ENCODE measurements around the gene EVA1C. TPM values are rescaled to one million over a fixed set of nuclear protein-coding genes. Genes with fewer than 3 reads are reported as not detected.
"Not testable (repeated sequence)": the region's sequence is repeated elsewhere in the genome, so short reads cannot be mapped to it uniquely, and the experiment has no call there.

Gene EVA1C
- total and polyA plus RNA-seq, 2 experiments from 2014 or later, result 4.6 to 6.9 TPM

- H3K4me3 Mint-ChIP-seq; H3K79me2 ChIP-seq (replicated peaks; ENCODE audit: insufficient read depth); H3K4me3 ChIP-seq; H3K36me3 Mint-ChIP-seq (ENCODE audit: low read depth); H4K20me1 ChIP-seq (replicated peaks; ENCODE audit: insufficient read depth); H3K36me3 ChIP-seq (ENCODE audit: insufficient read depth); H3K4me2 ChIP-seq; H3K27me3 Mint-ChIP-seq (ENCODE audit: insufficient read depth, low read depth, poor library complexity); H3K27ac Mint-ChIP-seq; H3K9me2 ChIP-seq (ENCODE audit: insufficient read depth); ATAC-seq; H3K4me1 ChIP-seq (ENCODE audit: insufficient read depth); H3K27me3 ChIP-seq (ENCODE audit: insufficient read depth); DNase-seq (ENCODE audit: low spot score); H3K9me3 Mint-ChIP-seq; H2AFZ ChIP-seq; H3K4me1 Mint-ChIP-seq; H3K27ac ChIP-seq (ENCODE audit: low read depth): not testable (repeated sequence)
- H3F3A ChIP-seq (replicated peaks; ENCODE audit: low read depth), result peaks cover 12% of the 10 kb centered on the region; the same call in 1 of the 2 replicates
Measured at GRCh38 chr21:32508036-32508435, 95.5 kb downstream of the EVA1C start.

DNA sequence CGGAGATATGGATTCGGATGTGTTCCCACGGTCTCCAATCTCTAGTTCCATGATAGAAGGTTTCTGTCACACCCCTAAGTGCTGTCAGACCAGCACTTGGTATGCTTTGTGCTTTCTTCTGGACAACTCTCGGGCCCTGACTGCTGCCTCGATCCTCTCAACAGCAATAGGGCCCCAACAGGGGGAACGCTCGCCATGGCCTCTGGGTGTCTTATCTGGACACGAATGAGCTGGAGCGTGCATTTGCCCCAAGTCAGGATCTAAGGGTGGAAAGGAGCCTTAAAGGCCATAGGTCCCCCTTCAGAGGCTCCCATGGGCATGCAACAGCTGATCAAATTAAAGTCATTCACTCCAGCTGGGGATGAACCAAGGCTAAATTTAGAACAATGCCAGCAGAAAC is 96.1 kb downstream of the EVA1C start:
- Histone ChIP-seq H2AFZ (no peak overlapping the region), H3K4me1 (ENCODE audit: insufficient read depth) (no peaks in the 10 kb centered on the region), H3K4me2 (no peak overlapping the region), H3K4me3 (no peak overlapping the region), H3K79me2 (replicated peaks; ENCODE audit: insufficient read depth) (no peaks in the 10 kb centered on the region), H3K27me3 (ENCODE audit: insufficient read depth) (no peaks in the 10 kb centered on the region), H3K27ac (ENCODE audit: low read depth) (no peak overlapping the region), H3K36me3 (ENCODE audit: insufficient read depth) (no peaks in the 10 kb centered on the region), H4K20me1 (replicated peaks; ENCODE audit: insufficient read depth) (no peaks in the 10 kb centered on the region), H3F3A (replicated peaks; ENCODE audit: low read depth) (peaks cover 12% of the 10 kb centered on the region; the same call in 1 of the 2 replicates), H3K9me2 (ENCODE audit: insufficient read depth) (no peaks in the 10 kb centered on the region)
- peaks cover 8% of the 10 kb centered on the region; the same call in 2 of the 3 replicates for H3K36me3 Mint-ChIP-seq (ENCODE audit: low read depth)
- no peak for DNase-seq (ENCODE audit: low spot score)
- TF ChIP-seq REST (IDR thresholded peaks at IDR 0.05; ENCODE audit: unreplicated experiment), result no peak
- H3K9me3 Mint-ChIP-seq, result no peaks in the 10 kb centered on the region
- H3K27me3 Mint-ChIP-seq (ENCODE audit: insufficient read depth, low read depth, poor library complexity), result peaks cover 6% of the 10 kb centered on the region
- H3K4me3 Mint-ChIP-seq, result no peak overlapping the region
- no peak for ATAC-seq
- peaks cover 8% of the 10 kb centered on the region; the same call in 2 of the 3 replicates for H3K4me1 Mint-ChIP-seq
- no peak overlapping the region for H3K27ac Mint-ChIP-seq

DNA sequence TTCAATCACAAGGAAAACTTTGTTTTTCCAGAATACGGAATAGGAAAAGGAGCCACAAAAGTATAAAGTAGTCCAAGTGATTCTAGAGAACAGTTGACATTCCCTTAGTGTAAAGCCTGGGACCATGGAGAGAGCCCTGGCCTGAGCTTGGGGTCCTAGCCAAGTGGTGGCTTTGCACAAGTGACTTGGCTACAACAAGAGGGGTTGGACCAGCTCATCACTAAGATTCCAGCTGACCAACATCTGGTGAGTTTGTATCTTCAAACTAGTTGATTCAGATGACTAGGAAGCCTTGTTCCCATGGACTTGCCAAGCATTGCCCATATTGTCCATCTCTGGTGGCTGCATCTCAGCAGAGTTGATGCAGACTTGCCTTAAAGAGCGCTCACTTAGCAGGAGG is 96.5 kb downstream of the EVA1C start:
- peaks cover 12% of the 10 kb centered on the region; the same call in 1 of the 2 replicates for H3F3A ChIP-seq (replicated peaks; ENCODE audit: low read depth)
- not testable (repeated sequence) for DNase-seq (ENCODE audit: low spot score); H3K27ac ChIP-seq (ENCODE audit: low read depth)

More for the DNA sequence above, 96.5 kb downstream of the EVA1C start:
- not testable (repeated sequence) for H3K27me3 Mint-ChIP-seq (ENCODE audit: insufficient read depth, low read depth, poor library complexity); H3K4me2 ChIP-seq; H3K4me1 ChIP-seq (ENCODE audit: insufficient read depth); H3K36me3 ChIP-seq (ENCODE audit: insufficient read depth); ATAC-seq; H3K9me3 Mint-ChIP-seq; H2AFZ ChIP-seq; H3K4me1 Mint-ChIP-seq; H3K27ac Mint-ChIP-seq; H3K9me2 ChIP-seq (ENCODE audit: insufficient read depth); H3K36me3 Mint-ChIP-seq (ENCODE audit: low read depth); H3K79me2 ChIP-seq (replicated peaks; ENCODE audit: insufficient read depth); H4K20me1 ChIP-seq (replicated peaks; ENCODE audit: insufficient read depth); H3K4me3 ChIP-seq; H3K4me3 Mint-ChIP-seq; H3K27me3 ChIP-seq (ENCODE audit: insufficient read depth)
